Caco-2 (cell line): ENCODE results near the gene PMEL. TPM values are rescaled to one million over a fixed set of nuclear protein-coding genes. Genes with fewer than 3 reads are reported as not detected.

ENCODE experiments used
- BruUV-seq: library from RNA; stranded (reverse); fragments of 400-500 nt; replicated peaks from 2 replicates; lab custom pipeline; 2021; lab: Mats Ljungman, UMichigan
- CTCF ChIA-PET: fragments of 300-600 bp; sonication (Branson Sonifier 250); formaldehyde crosslinking; loops from one replicate; lab custom pipeline; 2022; ENCODE audit warnings: antibody characterized with exemption; lab: Charles Lee
- POLR2A ChIA-PET: fragments of 300-600 bp; sonication (Branson Sonifier 250); formaldehyde crosslinking; loops from one replicate; lab custom pipeline; 2022; ENCODE audit warnings: antibody characterized with exemption; lab: Charles Lee
- DNase-seq, 2 experiments: peaks; one replicate each; pipeline versions ENCODE4 v3.0.0 to v3.0.0-alpha.2; 2020 to 2022
- H3K27me3 ChIP-seq: replicated peaks from 2 replicates; pipeline ENCODE4 v1.6.0; 2011; ENCODE audit warnings: low read length; ENCODE audit not compliant: control insufficient read depth, insufficient read depth
- H3K36me3 ChIP-seq: 2 replicates; pipeline ENCODE4 v1.5.1; 2011; ENCODE audit warnings: low read length; ENCODE audit not compliant: control insufficient read depth, insufficient read depth
- H3K4me1 ChIP-seq: fragments of 250-450 bp; sonication (Bioruptor Pico); 2 replicates; pipeline ENCODE4 v1.5.1; 2020; ENCODE audit warnings: mild to moderate bottlenecking
- H3K4me3 ChIP-seq: 2 replicates; pipeline ENCODE4 v1.5.1; 2011; ENCODE audit warnings: low read depth, mild to moderate bottlenecking, control low read depth, low read length
- H3K9me3 ChIP-seq: fragments of 250-450 bp; sonication (Bioruptor Pico); 2 replicates; pipeline ENCODE4 v1.5.1; 2020; ENCODE audit warnings: mild to moderate bottlenecking, moderate library complexity
- H3K27ac Mint-ChIP-seq: one replicate; pipeline ENCODE4 v1.8.0; 2022; ENCODE audit warnings: mixed read lengths; ENCODE audit not compliant: unreplicated experiment
- H3K27me3 Mint-ChIP-seq: one replicate; pipeline ENCODE4 v1.8.0; 2022; ENCODE audit warnings: mixed read lengths; ENCODE audit not compliant: insufficient read depth, unreplicated experiment
- H3K36me3 Mint-ChIP-seq: one replicate; pipeline ENCODE4 v1.8.0; 2022; ENCODE audit warnings: mild to moderate bottlenecking, mixed read lengths; ENCODE audit not compliant: insufficient read depth, unreplicated experiment
- H3K4me1 Mint-ChIP-seq: one replicate; pipeline ENCODE4 v1.8.0; 2022; ENCODE audit warnings: low read depth, mixed read lengths; ENCODE audit not compliant: unreplicated experiment
- H3K4me3 Mint-ChIP-seq: one replicate; pipeline ENCODE4 v1.8.0; 2022; ENCODE audit warnings: mild to moderate bottlenecking, moderate library complexity, mixed read lengths; ENCODE audit not compliant: unreplicated experiment
- H3K9me3 Mint-ChIP-seq: one replicate; pipeline ENCODE4 v1.8.0; 2022; ENCODE audit warnings: mixed read lengths; ENCODE audit not compliant: unreplicated experiment
- CTCF ChIP-seq, 2 experiments: fragments of 200-600 bp in 1 of 2; IDR thresholded peaks; 1 replicate in 1 of 2; 2 replicates in 1 of 2; pipeline versions ENCODE4 v1.5.1 to v1.8.0; 2011 to 2022; ENCODE audit warnings: antibody characterized with exemption in 1 of 2, control low read depth in 1 of 2, inconsistent platforms in 1 of 2, low read depth in 1 of 2, low read length in 1 of 2, mild to moderate bottlenecking in 1 of 2, moderate library complexity in 1 of 2; ENCODE audit not compliant: insufficient read depth in 1 of 2, severe bottlenecking in 1 of 2, unreplicated experiment in 1 of 2
- intact Hi-C: fragments of 100-400 bp; cut with micrococcal nuclease; formaldehyde crosslinking; loops from one replicate; pipeline ENCODE4 v1.10.0; 2022; ENCODE audit not compliant: unreplicated experiment
- total RNA-seq: library from RNA; stranded (reverse); gene quantifications from 2 replicates; pipeline ENCODE4 v1.2.3, GENCODE V29; 2022

The PMEL gene
- total RNA-seq, 1 experiment from 2014 or later, result 9.7 TPM

GRCh38 chr12:55934773-55935172, 31.1 kb downstream of the PMEL start:
- no peaks in the 10 kb centered on the region for H3K36me3 ChIP-seq
- no peak for TF ChIP-seq CTCF (IDR thresholded peaks at IDR 0.05; ENCODE audit: insufficient read depth in 1 of 2, low read depth in 1 of 2, low read length in 1 of 2, severe bottlenecking in 1 of 2, unreplicated experiment in 1 of 2)
- peaks cover 28% of the 10 kb centered on the region for H3K4me1 ChIP-seq
- H3K9me3 ChIP-seq, result no peaks in the 10 kb centered on the region
- no peaks in the 10 kb centered on the region for H3K27me3 ChIP-seq
- H3K4me3 Mint-ChIP-seq, result no peak overlapping the region
- peaks cover 10% of the 10 kb centered on the region for H3K36me3 Mint-ChIP-seq
- no TSS peak for BruUV-seq
- H3K4me3 ChIP-seq, result no peak overlapping the region
- no peak overlapping the region for H3K27ac Mint-ChIP-seq
- intact Hi-C loops, result loop anchor here (5.0 kb wide), 1 partner anchor 93 kb away; no protein-coding TSS in a partner anchor
- ChIA-PET POLR2A (no interaction called here), CTCF (no interaction called here)
- H3K9me3 Mint-ChIP-seq, result no peaks in the 10 kb centered on the region
- H3K4me1 Mint-ChIP-seq, result peaks cover 17% of the 10 kb centered on the region
- no peak for DNase-seq
- no peaks in the 10 kb centered on the region for H3K27me3 Mint-ChIP-seq

GRCh38 chr12:55933799-55934742, 31.8 kb downstream of the PMEL start:
- H3K36me3 Mint-ChIP-seq, result peaks cover 10% of the 10 kb centered on the region
- no peak overlapping the region for H3K27ac Mint-ChIP-seq
- no peaks in the 10 kb centered on the region for H3K27me3 Mint-ChIP-seq
- H3K4me3 Mint-ChIP-seq, result no peak overlapping the region
- ChIA-PET POLR2A (interaction anchor here (1.2 kb wide), 1 partner anchor 40 kb away, joined by 3 read pairs; the partner anchor contains the start of gene RAB5B), CTCF (no interaction called here)
- no peaks in the 10 kb centered on the region for H3K36me3 ChIP-seq
- no peak for DNase-seq
- intact Hi-C loops, result loop anchor here (5.0 kb wide), 1 partner anchor 93 kb away; no protein-coding TSS in a partner anchor
- H3K4me3 ChIP-seq, result no peak overlapping the region
- no peaks in the 10 kb centered on the region for H3K9me3 ChIP-seq
- BruUV-seq, result no TSS peak
- H3K4me1 Mint-ChIP-seq, result peaks cover 17% of the 10 kb centered on the region
- TF ChIP-seq CTCF (IDR thresholded peaks at IDR 0.05; ENCODE audit: insufficient read depth in 1 of 2, low read depth in 1 of 2, low read length in 1 of 2, severe bottlenecking in 1 of 2, unreplicated experiment in 1 of 2), result no peak
- no peaks in the 10 kb centered on the region for H3K27me3 ChIP-seq
- no peaks in the 10 kb centered on the region for H3K9me3 Mint-ChIP-seq
- peaks cover 29% of the 10 kb centered on the region for H3K4me1 ChIP-seq

GRCh38 chr12:55933169-55933798, 32.6 kb downstream of the PMEL start:
- ChIA-PET POLR2A (interaction anchor here (1.2 kb wide), 1 partner anchor 41 kb away, joined by 3 read pairs; the partner anchor contains the start of gene RAB5B), CTCF (no interaction called here)
- TF ChIP-seq CTCF (IDR thresholded peaks at IDR 0.05; ENCODE audit: insufficient read depth in 1 of 2, low read depth in 1 of 2, low read length in 1 of 2, severe bottlenecking in 1 of 2, unreplicated experiment in 1 of 2), result no peak
- intact Hi-C loops, result loop anchor here (5.0 kb wide), 1 partner anchor 94 kb away; no protein-coding TSS in a partner anchor
- DNase-seq, result no peak
- Mint-ChIP-seq H3K27ac (no peak overlapping the region), H3K27me3 (no peaks in the 10 kb centered on the region), H3K9me3 (no peaks in the 10 kb centered on the region), H3K4me3 (no peak overlapping the region), H3K36me3 (peaks cover 10% of the 10 kb centered on the region), H3K4me1 (peaks cover 18% of the 10 kb centered on the region)
- no peaks in the 10 kb centered on the region for H3K36me3 ChIP-seq
- no peak overlapping the region for H3K4me3 ChIP-seq
- H3K27me3 ChIP-seq, result no peaks in the 10 kb centered on the region
- H3K9me3 ChIP-seq, result no peaks in the 10 kb centered on the region
- H3K4me1 ChIP-seq, result peaks cover 33% of the 10 kb centered on the region
- no TSS peak for BruUV-seq
